Common myeloid progenitor, CD34-positive (primary cell): ENCODE data around the gene USP35.

Source experiments
- CTCF ChIA-PET: fragments of 350-600 bp; sonication (Branson Sonifier 250); formaldehyde crosslinking; loops from one replicate; lab custom pipeline; 2021; ENCODE audit warnings: antibody characterized with exemption; lab: Charles Lee
- POLR2A ChIA-PET: fragments of 350-600 bp; sonication (Branson Sonifier 250); formaldehyde crosslinking; loops from one replicate; lab custom pipeline; 2021; ENCODE audit warnings: antibody characterized with exemption; lab: Charles Lee
- DNase-seq, 3 donors: peaks; one replicate each; pipeline versions ENCODE4 v3.0.0 to v3.0.0-alpha.2; 2013
- H3K27ac ChIP-seq, 2 experiments: 1 replicate in 1 of 2; 2 replicates in 1 of 2; pipeline ENCODE4 v1.7.0; 2013; ENCODE audit warnings: inconsistent platforms in 2 of 2, low read length in 2 of 2, mild to moderate bottlenecking in 2 of 2, low read depth in 1 of 2, moderate library complexity in 1 of 2; ENCODE audit not compliant: severe bottlenecking in 2 of 2, insufficient read depth in 1 of 2, poor library complexity in 1 of 2
- H3K27me3 ChIP-seq, 5 experiments: replicated peaks in 2 of 5; 1 replicate in 3 of 5; 2 replicates in 2 of 5; pipeline versions ENCODE4 v1.6.1 to v1.7.0; 2013; ENCODE audit warnings: low read length in 4 of 5, mild to moderate bottlenecking in 2 of 5, moderate library complexity in 2 of 5, inconsistent platforms in 1 of 5; ENCODE audit not compliant: insufficient read depth in 5 of 5, control insufficient read depth in 4 of 5
- H3K36me3 ChIP-seq, 4 experiments: 1 replicate in 2 of 4; 2 replicates in 2 of 4; pipeline versions ENCODE4 v1.6.1 to v1.7.0; 2013; ENCODE audit warnings: low read length in 3 of 4, control low read depth in 1 of 4, mild to moderate bottlenecking in 1 of 4; ENCODE audit not compliant: control insufficient read depth in 4 of 4, insufficient read depth in 4 of 4
- H3K4me1 ChIP-seq, 4 experiments: 1 replicate in 3 of 4; 2 replicates in 1 of 4; pipeline versions ENCODE4 v1.6.1 to v1.7.1; 2013; ENCODE audit warnings: low read length in 3 of 4, mild to moderate bottlenecking in 3 of 4, control low read depth in 1 of 4, inconsistent platforms in 1 of 4, moderate library complexity in 1 of 4; ENCODE audit not compliant: control insufficient read depth in 4 of 4, insufficient read depth in 4 of 4; ENCODE audit errors: control extremely low read depth in 1 of 4
- H3K4me3 ChIP-seq, 7 experiments: 1 replicate in 4 of 7; 2 replicates in 3 of 7; pipeline versions ENCODE4 v1.5.1 to v1.7.0; 2013; ENCODE audit warnings: mild to moderate bottlenecking in 7 of 7, low read length in 6 of 7, moderate library complexity in 6 of 7, inconsistent platforms in 2 of 7, low read depth in 2 of 7, control low read depth in 1 of 7; ENCODE audit not compliant: insufficient read depth in 4 of 7, control insufficient read depth in 1 of 7; ENCODE audit errors: extremely low read depth in 1 of 7
- H3K9me3 ChIP-seq, 5 experiments: 1 replicate in 4 of 5; 2 replicates in 1 of 5; pipeline versions ENCODE4 v1.6.1 to v1.7.1; 2013; ENCODE audit warnings: low read length in 4 of 5, mild to moderate bottlenecking in 2 of 5, inconsistent platforms in 1 of 5, low read depth in 1 of 5, moderate library complexity in 1 of 5; ENCODE audit not compliant: control insufficient read depth in 4 of 5, insufficient read depth in 2 of 5; ENCODE audit errors: control extremely low read depth in 1 of 5
- WGBS: methylation state at CpG from one replicate; pipeline ENCODE4 v1.1.5; 2013; ENCODE audit not compliant: insufficient coverage; 5-methylcytosine and 5-hydroxymethylcytosine counted together

USP35 gene

DNA sequence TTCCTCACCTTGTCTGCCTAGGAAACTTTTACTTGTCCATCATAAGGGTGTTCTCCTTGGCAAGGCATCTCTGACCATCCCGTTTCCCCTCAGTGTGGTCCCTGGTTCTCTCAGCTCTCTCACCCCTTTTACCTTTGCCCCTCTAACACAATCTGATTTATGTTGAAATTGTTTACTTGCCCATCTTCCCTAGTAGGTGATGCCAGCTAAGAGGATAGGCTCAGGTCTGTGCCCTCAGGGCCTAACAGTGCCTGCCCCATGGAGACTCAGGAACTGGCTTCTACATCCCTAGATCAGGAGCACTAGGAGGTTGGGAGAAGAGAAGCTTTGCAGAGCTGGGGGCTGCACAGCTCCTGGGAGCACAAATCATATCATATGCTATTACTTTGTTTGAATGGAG, 28.2 kb upstream of the USP35 start:
- Histone ChIP-seq H3K4me1 (peaks cover 0 to 12% (median 2%) of the 10 kb centered on the region in 4 experiments), H3K4me3 (no peak overlapping the region), H3K36me3 (no peaks in the 10 kb centered on the region), H3K27ac (no peak overlapping the region), H3K27me3 (no peaks in the 10 kb centered on the region), H3K9me3 (peaks cover 0 to 2% (median 0%) of the 10 kb centered on the region in 5 experiments)
- POLR2A ChIA-PET: no interaction called here
- CTCF ChIA-PET: interaction anchor here (1.1 to 1.4 kb wide), 2 partner anchors 11 to 13 kb away, joined by 3 to 4 read pairs; no protein-coding TSS in a partner anchor
- no peak for DNase-seq
- WGBS: no CpG with 5 or more reads among the region's 1 CpG

DNA sequence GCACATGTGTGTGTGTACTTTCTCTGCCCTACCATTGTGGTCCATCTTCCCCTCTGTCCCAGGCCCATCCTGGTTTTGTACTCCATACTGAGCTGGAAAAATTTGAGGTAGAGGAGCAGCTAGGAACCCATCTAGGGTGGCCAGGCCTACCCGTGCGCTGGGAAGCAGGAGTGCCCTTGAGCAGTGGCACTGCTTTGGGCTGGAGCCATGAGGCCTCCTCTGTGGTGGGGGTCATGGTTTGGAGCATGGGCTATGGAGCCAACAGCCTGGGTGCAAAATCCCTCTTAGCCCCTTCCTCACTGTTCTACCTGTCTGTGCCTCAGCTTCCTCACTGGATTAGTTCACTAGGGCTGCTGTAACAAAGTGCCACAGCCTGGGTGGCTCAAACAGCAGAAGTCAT, 27.4 kb upstream of the USP35 start:
- no peak for DNase-seq
- peaks cover 0 to 2% (median 0%) of the 10 kb centered on the region in 5 experiments for H3K9me3 ChIP-seq
- H3K27ac ChIP-seq: no peak overlapping the region
- peaks cover 0 to 6% (median 1%) of the 10 kb centered on the region in 4 experiments for H3K4me1 ChIP-seq
- CTCF ChIA-PET: interaction anchor here (1.1 to 1.4 kb wide), 2 partner anchors 12 to 14 kb away, joined by 3 to 4 read pairs; no protein-coding TSS in a partner anchor
- no peaks in the 10 kb centered on the region for H3K27me3 ChIP-seq
- no peaks in the 10 kb centered on the region for H3K36me3 ChIP-seq
- POLR2A ChIA-PET: no interaction called here
- 100% methylated on average over 2 of the region's 2 CpGs for WGBS
- H3K4me3 ChIP-seq: no peak overlapping the region

DNA sequence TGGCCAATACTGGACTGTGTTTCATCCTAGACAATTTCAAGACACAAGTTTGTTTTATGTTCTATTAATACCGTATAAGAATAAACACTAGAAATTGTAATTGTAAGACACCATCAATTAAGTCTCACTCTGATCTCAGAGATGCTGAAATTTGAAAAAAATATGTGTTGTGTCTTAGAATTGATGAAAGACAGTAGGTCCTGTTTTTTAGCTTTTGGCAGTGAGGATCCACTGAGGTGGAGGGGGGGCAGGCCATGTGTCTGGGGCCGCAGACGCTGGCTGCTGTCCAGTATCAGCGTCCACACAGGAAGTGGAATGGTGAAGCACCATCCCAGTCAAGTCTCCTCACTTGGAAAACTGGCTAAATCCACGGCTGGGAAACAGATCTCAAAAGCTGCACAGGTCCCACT, 26.8 kb upstream of the USP35 start:
- peaks cover 0 to 2% (median 0%) of the 10 kb centered on the region in 5 experiments for H3K9me3 ChIP-seq
- no peaks in the 10 kb centered on the region for H3K36me3 ChIP-seq
- DNase-seq: no peak
- ChIA-PET CTCF (interaction anchor here (1.2 kb wide), 1 partner anchor 13 kb away, joined by 3 read pairs; no protein-coding TSS in a partner anchor), POLR2A (no interaction called here)
- no peaks in the 10 kb centered on the region for H3K4me1 ChIP-seq
- no peaks in the 10 kb centered on the region for H3K27me3 ChIP-seq
- no peak overlapping the region for H3K4me3 ChIP-seq
- WGBS: 93% methylated on average over 3 of the region's 5 CpGs
- no peak overlapping the region for H3K27ac ChIP-seq

DNA sequence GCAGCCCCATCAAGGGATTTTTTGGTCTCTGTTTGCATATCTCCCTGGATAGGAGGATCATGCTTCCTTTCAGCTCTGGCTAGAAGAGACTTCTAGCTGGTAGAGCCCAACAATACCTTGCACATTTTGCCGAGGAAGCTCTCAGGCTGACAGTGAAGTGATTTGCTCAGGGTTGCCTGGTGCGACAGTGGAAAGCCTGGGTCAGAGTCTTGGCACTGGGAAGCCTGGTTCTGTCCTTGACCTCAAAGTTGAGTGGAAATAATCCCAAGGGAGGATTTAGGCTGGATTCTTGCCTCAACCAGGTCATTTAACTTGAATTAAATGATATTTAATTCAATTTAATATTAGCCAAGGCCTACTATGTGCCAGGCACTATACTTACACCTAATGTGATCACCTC, 24.9 kb upstream of the USP35 start:
- CTCF ChIA-PET: interaction anchor here (0.8 kb wide), 1 partner anchor 15 kb away, joined by 6 read pairs; no protein-coding TSS in a partner anchor
- no peak overlapping the region for H3K27ac ChIP-seq
- H3K36me3 ChIP-seq: no peaks in the 10 kb centered on the region
- no peaks in the 10 kb centered on the region for H3K4me1 ChIP-seq
- H3K9me3 ChIP-seq: peaks cover 0 to 2% (median 0%) of the 10 kb centered on the region in 5 experiments
- 100% methylated on average over 2 of the region's 2 CpGs for WGBS
- DNase-seq: no peak
- POLR2A ChIA-PET: no interaction called here
- no peak overlapping the region for H3K4me3 ChIP-seq
- no peaks in the 10 kb centered on the region for H3K27me3 ChIP-seq

DNA sequence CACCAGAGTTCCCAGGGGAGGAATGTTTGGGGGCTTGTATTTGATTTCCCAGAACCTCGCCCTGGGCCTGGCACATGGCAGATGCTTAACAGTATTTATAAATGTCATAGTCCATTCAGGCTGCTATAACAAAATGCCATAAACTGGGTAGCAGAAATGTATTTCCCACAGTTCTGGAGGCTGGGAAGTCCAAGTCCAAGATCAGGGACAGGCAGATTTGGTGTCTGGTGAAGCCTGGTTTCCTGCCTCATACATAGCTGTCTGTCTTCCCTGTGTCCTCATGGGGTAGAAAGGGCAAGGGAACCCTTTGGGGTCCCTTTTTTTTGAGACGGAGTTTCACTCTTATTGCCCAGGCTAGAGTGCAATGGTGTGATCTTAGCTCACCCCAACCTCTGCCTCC, 24.2 kb upstream of the USP35 start:
- POLR2A ChIA-PET: no interaction called here
- Histone ChIP-seq H3K4me1 (no peaks in the 10 kb centered on the region), H3K27ac (no peak overlapping the region), H3K27me3 (no peaks in the 10 kb centered on the region), H3K36me3 (no peaks in the 10 kb centered on the region), H3K9me3 (peaks cover 0 to 2% (median 0%) of the 10 kb centered on the region in 5 experiments), H3K4me3 (no peak overlapping the region)
- 100% methylated on average over 1 of the region's 2 CpGs for WGBS
- CTCF ChIA-PET: no interaction called here
- no peak for DNase-seq

DNA sequence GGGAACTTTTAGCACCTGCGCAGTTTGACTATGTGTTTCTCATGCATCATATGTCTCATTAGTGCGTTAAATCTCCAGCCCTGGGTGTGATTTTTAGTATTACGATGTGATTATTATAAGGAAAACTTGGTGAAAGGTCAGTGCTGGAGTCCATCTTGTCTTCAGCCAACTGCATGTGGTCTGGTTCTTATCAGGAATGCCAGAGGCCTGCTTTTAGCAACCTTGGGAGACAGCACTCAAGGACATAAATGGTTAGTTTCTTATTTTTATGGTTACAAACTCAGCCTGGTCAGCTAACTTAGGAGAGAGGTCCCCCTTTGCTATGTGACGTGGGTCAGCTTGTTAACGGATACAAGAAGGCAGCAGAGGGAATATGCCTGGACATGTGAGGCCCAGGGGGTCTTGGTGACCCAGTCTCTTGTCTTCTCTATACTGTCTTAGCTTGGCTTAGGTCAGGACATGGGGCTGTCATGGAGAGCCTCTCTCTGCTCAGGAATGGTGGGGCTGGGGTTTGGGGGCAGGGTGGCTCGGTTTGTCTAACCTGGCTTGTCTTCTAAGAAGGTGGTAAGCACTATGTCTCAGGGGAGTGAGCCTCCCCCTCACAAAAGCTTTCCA, 21.8 kb upstream of the USP35 start:
- Histone ChIP-seq H3K36me3 (no peaks in the 10 kb centered on the region), H3K4me1 (no peaks in the 10 kb centered on the region), H3K27me3 (no peaks in the 10 kb centered on the region), H3K27ac (no peak overlapping the region), H3K9me3 (peaks cover 0 to 2% (median 0%) of the 10 kb centered on the region in 5 experiments), H3K4me3 (no peak overlapping the region)
- no peak for DNase-seq
- ChIA-PET CTCF (interaction anchor here (1.1 kb wide), 1 partner anchor 8 kb away, joined by 3 read pairs; no protein-coding TSS in a partner anchor), POLR2A (interaction anchor here (0.6 kb wide), 1 partner anchor 11 kb away, joined by 3 read pairs; no protein-coding TSS in a partner anchor)
- 98% methylated on average over 5 of the region's 6 CpGs for WGBS
